ENCODE results near the gene RAI14.
A peak's percentile ranks its signal among the peaks of the same experiment; 100 is the strongest.
"Not testable (repeated sequence)": the region's sequence is repeated elsewhere in the genome, so short reads cannot be mapped to it uniquely, and the experiment has no call there.

The RAI14 gene

DNA sequence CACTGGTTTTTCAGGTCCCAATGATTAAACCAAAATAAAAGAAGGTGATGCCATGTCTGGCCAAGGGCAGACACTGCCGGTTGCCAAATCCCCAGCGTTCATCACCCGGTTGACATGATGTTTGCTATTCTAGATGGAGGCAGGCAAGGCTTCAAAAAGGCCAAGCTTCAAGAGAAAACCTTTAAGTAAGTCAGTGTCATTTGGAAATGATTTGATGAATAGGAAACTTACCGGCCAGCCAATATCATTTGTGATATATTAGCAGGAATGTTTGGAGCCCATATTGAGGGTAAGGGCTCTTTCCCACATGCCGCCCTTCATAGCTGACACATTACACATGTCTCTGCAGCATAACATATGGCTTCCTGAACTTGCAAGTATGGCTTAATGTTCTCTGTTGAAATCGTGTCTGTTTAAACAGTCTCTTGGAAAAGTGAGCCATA, 93.3 kb downstream of the RAI14 start:
- H3K27ac ChIP-seq (ENCODE audit: low read depth, low read length, severe bottlenecking), result no peak overlapping the region
- no peaks in the 10 kb centered on the region for H3K4me1 ChIP-seq (ENCODE audit: control insufficient read depth, insufficient read depth, low read length, poor library complexity, severe bottlenecking)
- no peaks in the 10 kb centered on the region for H3K9me3 ChIP-seq (ENCODE audit: control insufficient read depth, low read length)
- WGBS, 2 experiments (ENCODE audit: insufficient coverage in 2 of 2), result 95 to 100% methylated on average over 3 to 4 of the region's 6 CpGs
- peaks cover 22% of the 10 kb centered on the region for H3K36me3 ChIP-seq (ENCODE audit: control insufficient read depth, insufficient read depth, low read length)
- H3K4me3 ChIP-seq (ENCODE audit: extremely low read depth, insufficient read depth, low read length, poor library complexity, severe bottlenecking), result no peak overlapping the region

- H3K27ac ChIP-seq (ENCODE audit: low read depth, low read length, severe bottlenecking), result no peak overlapping the region
- H3K9me3 ChIP-seq (ENCODE audit: control insufficient read depth, low read length), result no peaks in the 10 kb centered on the region
- no peak overlapping the region for H3K4me3 ChIP-seq (ENCODE audit: extremely low read depth, insufficient read depth, low read length, poor library complexity, severe bottlenecking)
- no peaks in the 10 kb centered on the region for H3K4me1 ChIP-seq (ENCODE audit: control insufficient read depth, insufficient read depth, low read length, poor library complexity, severe bottlenecking)
- H3K36me3 ChIP-seq (ENCODE audit: control insufficient read depth, insufficient read depth, low read length), result peaks cover 24% of the 10 kb centered on the region
- WGBS, 2 experiments (ENCODE audit: insufficient coverage in 2 of 2), result 95 to 97% methylated on average over 8 of the region's 8 CpGs
Measured at GRCh38 chr5:34750206-34750605, 94.1 kb downstream of the RAI14 start.

DNA sequence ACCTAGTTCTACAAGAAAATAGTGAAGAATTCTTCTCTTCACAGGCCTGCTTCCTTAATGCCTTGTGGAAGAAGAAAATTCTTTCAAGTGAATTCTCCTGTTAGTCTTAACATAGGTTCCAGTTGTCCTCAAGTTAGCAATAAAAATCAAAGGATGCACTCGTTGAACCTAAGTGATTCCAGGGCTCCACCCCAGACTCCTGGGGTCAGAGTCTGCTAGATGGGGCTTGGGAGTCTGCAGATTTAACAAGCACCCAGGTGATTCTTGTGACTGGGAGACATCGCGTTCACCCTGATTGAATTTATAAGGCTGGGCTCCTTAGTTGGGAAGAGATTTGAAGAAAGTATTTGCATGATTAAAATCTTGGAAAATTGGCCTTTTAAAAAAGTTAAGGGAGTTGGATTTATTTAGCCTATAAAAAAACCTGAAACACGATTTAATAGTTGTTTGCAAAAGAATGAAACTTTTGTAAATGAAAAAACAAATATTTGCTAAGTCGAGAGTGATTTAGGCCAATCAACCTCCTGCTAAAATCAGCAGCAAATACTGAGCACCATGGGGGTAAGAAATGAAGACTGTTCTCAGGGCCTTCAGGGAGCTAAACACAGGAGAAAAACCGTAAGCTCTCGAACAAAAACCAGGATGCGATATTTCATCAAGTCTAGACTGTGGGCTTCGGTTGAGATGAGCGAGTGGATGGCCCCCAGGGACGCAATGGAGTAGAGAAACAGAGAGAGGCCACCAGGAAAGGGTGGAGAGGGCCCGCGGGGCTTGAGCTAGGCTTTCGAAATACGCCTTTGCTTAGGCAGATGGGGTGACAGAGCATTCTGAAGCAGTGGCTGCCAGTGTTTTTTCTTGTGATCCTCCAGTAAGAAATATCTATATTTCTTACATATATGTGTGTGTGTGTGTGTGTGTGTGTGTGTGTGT, 95.9 kb downstream of the RAI14 start:
- no peak overlapping the region for H3K4me3 ChIP-seq (ENCODE audit: extremely low read depth, insufficient read depth, low read length, poor library complexity, severe bottlenecking)
- H3K27ac ChIP-seq (ENCODE audit: low read depth, low read length, severe bottlenecking), result no peak overlapping the region
- 93 to 95% methylated on average over 11 to 13 of the region's 15 CpGs for WGBS, 2 experiments (ENCODE audit: insufficient coverage in 2 of 2)
- H3K36me3 ChIP-seq (ENCODE audit: control insufficient read depth, insufficient read depth, low read length), result peaks cover 42% of the 10 kb centered on the region
- no peaks in the 10 kb centered on the region for H3K4me1 ChIP-seq (ENCODE audit: control insufficient read depth, insufficient read depth, low read length, poor library complexity, severe bottlenecking)
- H3K9me3 ChIP-seq (ENCODE audit: control insufficient read depth, low read length), result no peaks in the 10 kb centered on the region

DNA sequence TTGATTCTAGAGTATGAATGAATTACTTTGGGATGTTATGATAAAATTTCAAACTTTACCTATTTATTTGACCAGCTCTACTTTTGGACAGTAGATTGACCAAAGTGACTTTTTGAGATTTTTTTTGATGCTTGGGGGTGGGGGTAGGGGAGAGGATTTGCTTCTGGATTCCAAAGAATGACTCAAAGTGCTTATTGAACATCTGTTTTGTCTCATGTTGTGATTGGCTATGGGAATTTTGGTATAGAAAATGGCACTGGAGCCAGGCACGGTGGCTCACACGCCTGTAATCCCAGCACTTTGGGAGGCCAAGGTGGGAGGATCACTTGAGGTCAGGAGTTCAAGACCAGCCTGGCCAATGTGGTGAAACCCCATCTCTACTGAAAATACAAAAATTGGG, 97.1 kb downstream of the RAI14 start:
- H3K9me3 ChIP-seq (ENCODE audit: control insufficient read depth, low read length); H3K4me3 ChIP-seq (ENCODE audit: extremely low read depth, insufficient read depth, low read length, poor library complexity, severe bottlenecking); H3K27ac ChIP-seq (ENCODE audit: low read depth, low read length, severe bottlenecking); H3K4me1 ChIP-seq (ENCODE audit: control insufficient read depth, insufficient read depth, low read length, poor library complexity, severe bottlenecking): not testable (repeated sequence)
- 92 to 100% methylated on average over 2 of the region's 2 CpGs for WGBS, 2 experiments (ENCODE audit: insufficient coverage in 2 of 2)
- H3K36me3 ChIP-seq (ENCODE audit: control insufficient read depth, insufficient read depth, low read length), result peaks cover 53% of the 10 kb centered on the region

GRCh38 chr5:34755926-34756325, 99.8 kb downstream of the RAI14 start:
- Histone ChIP-seq H3K9me3 (ENCODE audit: control insufficient read depth, low read length) (peaks cover 4% of the 10 kb centered on the region), H3K4me1 (ENCODE audit: control insufficient read depth, insufficient read depth, low read length, poor library complexity, severe bottlenecking) (no peaks in the 10 kb centered on the region), H3K4me3 (ENCODE audit: extremely low read depth, insufficient read depth, low read length, poor library complexity, severe bottlenecking) (no peak overlapping the region), H3K27ac (ENCODE audit: low read depth, low read length, severe bottlenecking) (no peak overlapping the region), H3K36me3 (ENCODE audit: control insufficient read depth, insufficient read depth, low read length) (peaks cover 71% of the 10 kb centered on the region)
- 91 to 95% methylated on average over 3 of the region's 4 CpGs for WGBS, 2 experiments (ENCODE audit: insufficient coverage in 2 of 2)

GRCh38 chr5:34756781-34757624, 100.9 kb downstream of the RAI14 start:
- Histone ChIP-seq H3K36me3 (ENCODE audit: control insufficient read depth, insufficient read depth, low read length) (peaks cover 73% of the 10 kb centered on the region), H3K27ac (ENCODE audit: low read depth, low read length, severe bottlenecking) (peak overlapping the region; percentile 5), H3K9me3 (ENCODE audit: control insufficient read depth, low read length) (peaks cover 4% of the 10 kb centered on the region), H3K4me1 (ENCODE audit: control insufficient read depth, insufficient read depth, low read length, poor library complexity, severe bottlenecking) (no peaks in the 10 kb centered on the region), H3K4me3 (ENCODE audit: extremely low read depth, insufficient read depth, low read length, poor library complexity, severe bottlenecking) (no peak overlapping the region)
- WGBS, 2 experiments (ENCODE audit: insufficient coverage in 2 of 2), result 89% methylated on average over 11 to 14 of the region's 20 CpGs

- no peaks in the 10 kb centered on the region for H3K4me1 ChIP-seq (ENCODE audit: control insufficient read depth, insufficient read depth, low read length, poor library complexity, severe bottlenecking)
- 100% methylated on average over 1 to 2 of the region's 3 CpGs for WGBS, 2 experiments (ENCODE audit: insufficient coverage in 2 of 2)
- H3K4me3 ChIP-seq (ENCODE audit: extremely low read depth, insufficient read depth, low read length, poor library complexity, severe bottlenecking), result no peak overlapping the region
- H3K36me3 ChIP-seq (ENCODE audit: control insufficient read depth, insufficient read depth, low read length), result peaks cover 87% of the 10 kb centered on the region
- H3K27ac ChIP-seq (ENCODE audit: low read depth, low read length, severe bottlenecking), result no peak overlapping the region
- peaks cover 9% of the 10 kb centered on the region for H3K9me3 ChIP-seq (ENCODE audit: control insufficient read depth, low read length)
Measured at GRCh38 chr5:34758514-34758913, 102.4 kb downstream of the RAI14 start.

- not testable (repeated sequence) for H3K4me3 ChIP-seq (ENCODE audit: extremely low read depth, insufficient read depth, low read length, poor library complexity, severe bottlenecking); H3K4me1 ChIP-seq (ENCODE audit: control insufficient read depth, insufficient read depth, low read length, poor library complexity, severe bottlenecking); H3K27ac ChIP-seq (ENCODE audit: low read depth, low read length, severe bottlenecking)
- Histone ChIP-seq H3K9me3 (ENCODE audit: control insufficient read depth, low read length) (peaks cover 12% of the 10 kb centered on the region), H3K36me3 (ENCODE audit: control insufficient read depth, insufficient read depth, low read length) (peaks cover 93% of the 10 kb centered on the region)
- 70 to 86% methylated on average over 2 to 5 of the region's 5 CpGs for WGBS, 2 experiments (ENCODE audit: insufficient coverage in 2 of 2)
Measured at GRCh38 chr5:34759213-34759612, 103.1 kb downstream of the RAI14 start.

DNA sequence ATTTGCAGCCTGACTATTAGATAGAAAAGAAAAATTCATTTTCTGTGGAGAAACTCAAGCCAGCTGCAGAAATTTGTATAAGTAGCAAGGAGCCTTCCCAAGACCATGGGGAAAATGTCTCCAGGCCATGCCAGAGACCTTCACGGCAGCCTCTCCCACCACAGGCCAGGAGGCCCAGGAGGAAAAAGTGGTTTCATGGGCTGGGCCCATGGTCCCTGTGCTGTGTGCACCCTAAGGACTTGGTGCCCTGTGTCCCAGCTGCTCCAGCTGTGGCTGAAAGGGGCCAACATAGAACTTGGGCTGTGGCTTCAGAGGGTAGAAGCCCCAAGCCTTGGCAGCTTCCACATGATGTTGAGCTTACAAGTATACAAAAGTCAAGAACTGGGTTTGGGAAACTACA, 109.5 kb downstream of the RAI14 start:
- Histone ChIP-seq H3K27ac (ENCODE audit: low read depth, low read length, severe bottlenecking) (no peak overlapping the region), H3K4me1 (ENCODE audit: control insufficient read depth, insufficient read depth, low read length, poor library complexity, severe bottlenecking) (no peaks in the 10 kb centered on the region), H3K36me3 (ENCODE audit: control insufficient read depth, insufficient read depth, low read length) (peaks cover 92% of the 10 kb centered on the region), H3K9me3 (ENCODE audit: control insufficient read depth, low read length) (peaks cover 10% of the 10 kb centered on the region), H3K4me3 (ENCODE audit: extremely low read depth, insufficient read depth, low read length, poor library complexity, severe bottlenecking) (no peak overlapping the region)
- WGBS, 2 experiments (ENCODE audit: insufficient coverage in 2 of 2), result 100% methylated on average over 1 of the region's 1 CpG; no CpG with 5 or more reads in 1 of the 2 experiments

DNA sequence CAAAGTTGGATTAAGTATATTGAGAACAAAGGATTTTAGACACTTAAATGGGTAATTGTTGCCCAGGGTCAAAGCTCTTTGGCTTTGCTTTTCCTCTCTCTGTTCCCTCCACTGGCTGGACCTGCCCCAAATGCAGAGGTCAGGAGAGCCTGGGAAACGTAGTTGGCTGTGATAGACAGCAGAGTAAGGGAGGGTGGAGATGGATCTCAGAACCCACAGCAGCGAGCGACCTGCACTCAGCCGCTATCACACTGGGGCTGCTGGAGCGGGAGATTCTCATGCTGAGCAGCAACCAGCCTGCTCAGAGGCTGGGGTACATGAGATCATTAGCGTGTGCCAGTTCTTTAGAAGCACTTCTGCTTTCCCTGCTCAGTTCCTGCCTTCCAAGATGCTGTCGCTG, 111.1 kb downstream of the RAI14 start:
- WGBS, 2 experiments (ENCODE audit: insufficient coverage in 2 of 2), result 93 to 100% methylated on average over 4 to 6 of the region's 7 CpGs
- H3K36me3 ChIP-seq (ENCODE audit: control insufficient read depth, insufficient read depth, low read length), result peaks cover 91% of the 10 kb centered on the region

More for the DNA sequence above, 111.1 kb downstream of the RAI14 start:
- Histone ChIP-seq H3K4me1 (ENCODE audit: control insufficient read depth, insufficient read depth, low read length, poor library complexity, severe bottlenecking) (no peaks in the 10 kb centered on the region), H3K9me3 (ENCODE audit: control insufficient read depth, low read length) (peaks cover 10% of the 10 kb centered on the region), H3K27ac (ENCODE audit: low read depth, low read length, severe bottlenecking) (no peak overlapping the region), H3K4me3 (ENCODE audit: extremely low read depth, insufficient read depth, low read length, poor library complexity, severe bottlenecking) (no peak overlapping the region)

All from mesodermal cell (in vitro differentiated cells).